ENCODE measurements around the gene E2F4.

DNA sequence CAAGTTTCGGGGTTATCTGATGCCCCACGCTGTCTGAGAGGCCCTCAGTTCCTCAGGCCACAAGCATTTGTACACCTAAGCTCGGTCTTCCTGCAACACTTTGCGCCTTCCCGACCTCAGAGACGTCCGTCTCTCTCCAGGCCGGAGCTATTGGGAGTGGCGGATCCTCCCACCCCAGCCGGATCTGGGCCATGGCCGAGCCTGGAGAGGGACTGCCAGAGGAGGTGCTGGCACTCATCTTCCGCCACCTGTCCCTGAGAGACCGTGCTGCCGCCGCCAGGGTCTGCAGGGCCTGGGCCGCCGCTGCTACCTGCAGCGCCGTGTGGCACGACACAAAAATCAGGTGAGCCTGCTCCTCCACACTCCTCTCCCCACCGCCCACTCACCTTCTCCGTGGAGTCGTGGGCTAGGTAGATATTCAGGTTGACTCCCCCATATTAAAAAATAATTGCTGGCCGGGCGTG is 30.3 kb upstream of the E2F4 start:
- TF ChIP-seq MIER1 (IDR thresholded peaks at IDR 0.05; ENCODE audit: low read depth) (no peak), ZNF23 (CRISPR knock-in tag; IDR thresholded peaks at IDR 0.05) (no peak), PHF8 (IDR thresholded peaks at IDR 0.05; ENCODE audit: borderline replicate concordance, low read length) (no peak), ARNT (IDR thresholded peaks at IDR 0.05) (no peak), NRF1 (conservative IDR thresholded peaks at IDR 0.05 in 1 of 2, IDR thresholded peaks at IDR 0.05 in 1 of 2) (no peak), NR3C1 (CRISPR knock-in tag; IDR thresholded peaks at IDR 0.05) (no peak), SMARCA4 (IDR thresholded peaks at IDR 0.05) (no peak), ESRRA (IDR thresholded peaks at IDR 0.05; ENCODE audit: borderline replicate concordance, low read depth) (no peak)
- TF ChIP-seq, protein P1, sequence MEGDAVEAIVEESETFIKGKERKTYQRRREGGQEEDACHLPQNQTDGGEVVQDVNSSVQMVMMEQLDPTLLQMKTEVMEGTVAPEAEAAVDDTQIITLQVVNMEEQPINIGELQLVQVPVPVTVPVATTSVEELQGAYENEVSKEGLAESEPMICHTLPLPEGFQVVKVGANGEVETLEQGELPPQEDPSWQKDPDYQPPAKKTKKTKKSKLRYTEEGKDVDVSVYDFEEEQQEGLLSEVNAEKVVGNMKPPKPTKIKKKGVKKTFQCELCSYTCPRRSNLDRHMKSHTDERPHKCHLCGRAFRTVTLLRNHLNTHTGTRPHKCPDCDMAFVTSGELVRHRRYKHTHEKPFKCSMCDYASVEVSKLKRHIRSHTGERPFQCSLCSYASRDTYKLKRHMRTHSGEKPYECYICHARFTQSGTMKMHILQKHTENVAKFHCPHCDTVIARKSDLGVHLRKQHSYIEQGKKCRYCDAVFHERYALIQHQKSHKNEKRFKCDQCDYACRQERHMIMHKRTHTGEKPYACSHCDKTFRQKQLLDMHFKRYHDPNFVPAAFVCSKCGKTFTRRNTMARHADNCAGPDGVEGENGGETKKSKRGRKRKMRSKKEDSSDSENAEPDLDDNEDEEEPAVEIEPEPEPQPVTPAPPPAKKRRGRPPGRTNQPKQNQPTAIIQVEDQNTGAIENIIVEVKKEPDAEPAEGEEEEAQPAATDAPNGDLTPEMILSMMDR (IDR thresholded peaks at IDR 0.05 in 2 of 3, conservative IDR thresholded peaks at IDR 0.05 in 1 of 3; ENCODE audit: insufficient read depth in 2 of 3, low read depth in 1 of 3, low read length in 3 of 3): no peak
- TF ChIP-seq, protein P2, sequence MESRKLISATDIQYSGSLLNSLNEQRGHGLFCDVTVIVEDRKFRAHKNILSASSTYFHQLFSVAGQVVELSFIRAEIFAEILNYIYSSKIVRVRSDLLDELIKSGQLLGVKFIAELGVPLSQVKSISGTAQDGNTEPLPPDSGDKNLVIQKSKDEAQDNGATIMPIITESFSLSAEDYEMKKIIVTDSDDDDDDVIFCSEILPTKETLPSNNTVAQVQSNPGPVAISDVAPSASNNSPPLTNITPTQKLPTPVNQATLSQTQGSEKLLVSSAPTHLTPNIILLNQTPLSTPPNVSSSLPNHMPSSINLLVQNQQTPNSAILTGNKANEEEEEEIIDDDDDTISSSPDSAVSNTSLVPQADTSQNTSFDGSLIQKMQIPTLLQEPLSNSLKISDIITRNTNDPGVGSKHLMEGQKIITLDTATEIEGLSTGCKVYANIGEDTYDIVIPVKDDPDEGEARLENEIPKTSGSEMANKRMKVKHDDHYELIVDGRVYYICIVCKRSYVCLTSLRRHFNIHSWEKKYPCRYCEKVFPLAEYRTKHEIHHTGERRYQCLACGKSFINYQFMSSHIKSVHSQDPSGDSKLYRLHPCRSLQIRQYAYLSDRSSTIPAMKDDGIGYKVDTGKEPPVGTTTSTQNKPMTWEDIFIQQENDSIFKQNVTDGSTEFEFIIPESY (CRISPR knock-in tag; IDR thresholded peaks at IDR 0.05): 0 out of 2 replicates have a peak, but pooled peaks have one; percentile 30
